Epithelial cell of esophagus (primary cell): Measurements from ENCODE around the gene IGSF8.

Experiments used
- DNase-seq: peaks from one replicate; pipeline ENCODE4 v3.0.0; 2010; ENCODE audit warnings: low read depth
- H3K4me3 ChIP-seq: 2 replicates; pipeline ENCODE4 v1.5.1; 2011; ENCODE audit warnings: mild to moderate bottlenecking, low read length, control low read depth
- CTCF ChIP-seq: IDR thresholded peaks from 2 replicates; pipeline ENCODE4 v1.5.1; 2011; ENCODE audit warnings: low read depth, mild to moderate bottlenecking, low read length, control low read depth, inconsistent platforms; ENCODE audit not compliant: insufficient read depth; ENCODE audit errors: missing control alignments

IGSF8 gene

GRCh38 chr1:160062230-160062532 is 36.2 kb downstream of the IGSF8 start:
- no peak for DNase-seq
- no peak overlapping the region for H3K4me3 ChIP-seq
- no peak for TF ChIP-seq CTCF

- no peak for TF ChIP-seq CTCF
- no peak overlapping the region for H3K4me3 ChIP-seq
- DNase-seq, result peak; percentile 39
Observed at GRCh38 chr1:160061369-160062229, 36.8 kb downstream of the IGSF8 start.

GRCh38 chr1:160058087-160058486 is 40.3 kb downstream of the IGSF8 start:
- no peak for TF ChIP-seq CTCF
- no peak overlapping the region for H3K4me3 ChIP-seq
- peak; percentile 18 for DNase-seq

GRCh38 chr1:160056648-160057169 is 41.7 kb downstream of the IGSF8 start:
- no peak for DNase-seq
- no peak overlapping the region for H3K4me3 ChIP-seq
- TF ChIP-seq CTCF, result no peak

- TF ChIP-seq CTCF, result no peak
Observed at GRCh38 chr1:160053548-160054365, 44.7 kb downstream of the IGSF8 start.

GRCh38 chr1:160052936-160053335 is 45.5 kb downstream of the IGSF8 start:
- no peak for TF ChIP-seq CTCF
- H3K4me3 ChIP-seq, result no peak overlapping the region
- DNase-seq, result no peak

More at GRCh38 chr1:160053548-160054365, 44.7 kb downstream of the IGSF8 start:
- no peak overlapping the region for H3K4me3 ChIP-seq
- DNase-seq, result no peak
